ENCODE results near the gene HSPA4. TPM values are rescaled to one million over a fixed set of nuclear protein-coding genes. Genes with fewer than 3 reads are reported as not detected.

HSPA4 gene
- total RNA-seq (2014; rRNA removed; shearing (Covaris generic)) = 340 and 371 TPM in 2 replicates
- 288 and 343 TPM in 2 replicates for polyA plus RNA-seq (2016; fragmentation: Nextera tagmentation; extraction: Ambion mirVana)
- long read RNA-seq, full-length matches to known transcripts = 101 of 173 reads
- long read RNA-seq, partial matches to known transcripts = 62 of 173 reads
- long read RNA-seq, other reads (novel, unspliced or antisense) = 10 of 173 reads

GRCh38 chr5:133051542-133052316 is at the start of gene HSPA4:
TSS of gene HSPA4 (plus strand) at chr5:133052013. CDS start at chr5:133052251, 238 bp downstream.
- Histone ChIP-seq H3K9me2 (ENCODE audit: insufficient read depth) (no peaks in the 10 kb centered on the region), H3K4me2 (peak within 1 kb of the TSS; percentile 88), H3K4me3 (peak within 1 kb of the TSS; percentile 72), H4K20me1 (replicated peaks; ENCODE audit: insufficient read depth) (peaks cover 38% of the 10 kb centered on the region), H3K36me3 (ENCODE audit: insufficient read depth) (no peaks in the 10 kb centered on the region), H3K27ac (ENCODE audit: low read depth) (peak within 1 kb of the TSS; percentile 100), H3F3A (replicated peaks; ENCODE audit: low read depth) (peaks cover 7% of the 10 kb centered on the region; the same call in 1 of the 2 replicates), H3K79me2 (replicated peaks; ENCODE audit: insufficient read depth) (peaks cover 48% of the 10 kb centered on the region), H3K27me3 (ENCODE audit: insufficient read depth) (no peaks in the 10 kb centered on the region), H2AFZ (no peak within 1 kb of the TSS), H3K4me1 (ENCODE audit: insufficient read depth) (peaks cover 30% of the 10 kb centered on the region)
- ATAC-seq = peak; percentile 81
- H3K9me3 Mint-ChIP-seq = 0 out of 3 replicates have a peak, but pooled peaks cover 3% of the 10 kb centered on the region
- H3K36me3 Mint-ChIP-seq (ENCODE audit: low read depth) = peaks cover 37% of the 10 kb centered on the region
- peak; percentile 99 for DNase-seq (ENCODE audit: low spot score)
- H3K4me3 Mint-ChIP-seq = peak within 1 kb of the TSS; percentile 94
- H3K4me1 Mint-ChIP-seq = peaks cover 45% of the 10 kb centered on the region
- H3K27me3 Mint-ChIP-seq (ENCODE audit: insufficient read depth, low read depth, poor library complexity) = peaks cover 9% of the 10 kb centered on the region
- H3K27ac Mint-ChIP-seq = peak within 1 kb of the TSS; percentile 100
- TF ChIP-seq JUNB (IDR thresholded peaks at IDR 0.05; ENCODE audit: unreplicated experiment) = no peak
- no peak for TF ChIP-seq ZNF462 (CRISPR knock-in tag; IDR thresholded peaks at IDR 0.05)
- TF ChIP-seq EZH2phosphoT487 (IDR thresholded peaks at IDR 0.05; ENCODE audit: unreplicated experiment) = no peak
- TF ChIP-seq EZH2 (IDR thresholded peaks at IDR 0.05; ENCODE audit: low read depth, unreplicated experiment) = no peak
- TF ChIP-seq POLR2AphosphoS5 (IDR thresholded peaks at IDR 0.05; ENCODE audit: low read depth) = peak; percentile 90
- TF ChIP-seq ZNF114 (CRISPR knock-in tag; IDR thresholded peaks at IDR 0.05) = no peak
- TF ChIP-seq NANOG (IDR thresholded peaks at IDR 0.05; ENCODE audit: borderline replicate concordance) = no peak
- TF ChIP-seq ETS1 (IDR thresholded peaks at IDR 0.05) = peak; percentile 63; the same call in 1 of the 2 replicates
- TF ChIP-seq, protein P1, sequence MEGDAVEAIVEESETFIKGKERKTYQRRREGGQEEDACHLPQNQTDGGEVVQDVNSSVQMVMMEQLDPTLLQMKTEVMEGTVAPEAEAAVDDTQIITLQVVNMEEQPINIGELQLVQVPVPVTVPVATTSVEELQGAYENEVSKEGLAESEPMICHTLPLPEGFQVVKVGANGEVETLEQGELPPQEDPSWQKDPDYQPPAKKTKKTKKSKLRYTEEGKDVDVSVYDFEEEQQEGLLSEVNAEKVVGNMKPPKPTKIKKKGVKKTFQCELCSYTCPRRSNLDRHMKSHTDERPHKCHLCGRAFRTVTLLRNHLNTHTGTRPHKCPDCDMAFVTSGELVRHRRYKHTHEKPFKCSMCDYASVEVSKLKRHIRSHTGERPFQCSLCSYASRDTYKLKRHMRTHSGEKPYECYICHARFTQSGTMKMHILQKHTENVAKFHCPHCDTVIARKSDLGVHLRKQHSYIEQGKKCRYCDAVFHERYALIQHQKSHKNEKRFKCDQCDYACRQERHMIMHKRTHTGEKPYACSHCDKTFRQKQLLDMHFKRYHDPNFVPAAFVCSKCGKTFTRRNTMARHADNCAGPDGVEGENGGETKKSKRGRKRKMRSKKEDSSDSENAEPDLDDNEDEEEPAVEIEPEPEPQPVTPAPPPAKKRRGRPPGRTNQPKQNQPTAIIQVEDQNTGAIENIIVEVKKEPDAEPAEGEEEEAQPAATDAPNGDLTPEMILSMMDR (conservative IDR thresholded peaks at IDR 0.05; ENCODE audit: low read depth in 2 of 2) = no peak
- TF ChIP-seq CREB1 (CRISPR knock-in tag; IDR thresholded peaks at IDR 0.05; ENCODE audit: low read depth) = peak; percentile 93
- no peak for TF ChIP-seq ZNF331 (CRISPR knock-in tag; IDR thresholded peaks at IDR 0.05; ENCODE audit: low read depth)
- TF ChIP-seq STAT1 (IDR thresholded peaks at IDR 0.05; ENCODE audit: unreplicated experiment) = no peak
- TF ChIP-seq REST (IDR thresholded peaks at IDR 0.05; ENCODE audit: unreplicated experiment) = no peak
